AG10803 (cell line): ENCODE results near the gene SLC4A5.

ENCODE experiments used
- DNase-seq: peaks from one replicate; pipeline ENCODE4 v3.0.0; 2010; ENCODE audit warnings: low read depth
- H3K4me3 ChIP-seq: 2 replicates; pipeline ENCODE4 v1.5.1; 2011; ENCODE audit warnings: mild to moderate bottlenecking, low read length, control low read depth
- CTCF ChIP-seq: conservative IDR thresholded peaks from 2 replicates; pipeline ENCODE4 v1.5.1; 2011; ENCODE audit warnings: mild to moderate bottlenecking, low read length, control low read depth, inconsistent platforms

SLC4A5 gene

DNA sequence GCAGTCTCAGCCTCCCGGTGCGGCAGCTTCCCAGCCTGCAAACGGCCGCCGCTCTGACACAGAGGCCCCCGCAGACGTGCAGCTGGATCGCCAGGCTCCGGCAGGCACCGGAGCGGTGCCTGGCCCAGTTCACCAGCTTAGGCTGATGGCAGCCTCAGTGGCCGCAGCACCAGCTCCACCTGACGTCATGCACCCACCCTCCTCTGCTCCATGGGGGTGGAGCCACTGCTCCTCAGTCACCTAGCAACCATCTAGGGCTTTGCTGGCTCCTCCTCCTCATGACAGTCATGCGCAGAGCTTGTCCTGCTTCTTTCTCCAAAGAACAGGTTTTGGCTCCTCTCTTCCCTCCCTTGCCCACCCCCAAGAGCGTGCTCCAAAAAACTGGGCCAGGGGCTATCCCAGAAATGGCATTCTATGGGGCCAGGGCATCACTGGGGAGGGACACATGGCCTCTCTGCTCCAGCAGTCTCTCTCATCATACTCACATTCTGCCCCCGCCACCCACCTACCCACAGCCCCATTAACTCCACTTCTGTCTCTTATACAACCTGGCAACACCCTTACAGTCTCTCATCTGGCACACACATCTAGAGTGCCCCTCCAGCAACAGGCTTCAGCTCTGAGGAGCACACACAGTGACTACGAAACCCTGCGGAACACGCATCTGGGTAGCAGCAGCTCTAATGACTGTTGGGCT, 31.4 kb upstream of the SLC4A5 start:
- no peak for TF ChIP-seq CTCF
- peak; percentile 44 for DNase-seq
- H3K4me3 ChIP-seq = 0 out of 2 replicates have a peak overlapping the region, but pooled peaks have one; percentile 5

DNA sequence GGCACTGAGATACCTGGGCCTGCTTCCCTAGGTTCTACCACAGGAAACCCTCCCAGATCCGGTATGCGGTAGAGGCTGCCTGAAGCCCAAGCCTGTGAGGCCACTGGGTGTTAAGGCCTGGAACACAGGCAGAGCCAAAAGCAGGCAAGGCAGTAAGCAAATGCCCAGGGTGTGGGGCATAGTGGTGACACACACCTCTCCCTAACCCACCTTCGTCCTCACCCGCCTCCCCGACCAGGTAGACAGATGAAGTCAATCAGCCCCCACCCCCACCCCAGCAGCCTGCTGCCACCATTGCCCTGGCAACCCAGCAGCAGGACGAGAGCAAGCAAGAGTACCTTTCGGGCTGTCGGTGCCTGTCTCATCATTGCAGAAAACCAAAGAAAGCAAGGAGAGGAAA, 30.8 kb upstream of the SLC4A5 start:
- DNase-seq = no peak
- no peak overlapping the region for H3K4me3 ChIP-seq
- TF ChIP-seq CTCF = no peak

- TF ChIP-seq CTCF = no peak
- no peak overlapping the region for H3K4me3 ChIP-seq
- DNase-seq = peak; percentile 31
Measured at GRCh38 chr2:74373221-74373676, 30.0 kb upstream of the SLC4A5 start.

- no peak for DNase-seq
- no peak overlapping the region for H3K4me3 ChIP-seq
- TF ChIP-seq CTCF = no peak
Measured at GRCh38 chr2:74372674-74373073, 29.5 kb upstream of the SLC4A5 start.

DNA sequence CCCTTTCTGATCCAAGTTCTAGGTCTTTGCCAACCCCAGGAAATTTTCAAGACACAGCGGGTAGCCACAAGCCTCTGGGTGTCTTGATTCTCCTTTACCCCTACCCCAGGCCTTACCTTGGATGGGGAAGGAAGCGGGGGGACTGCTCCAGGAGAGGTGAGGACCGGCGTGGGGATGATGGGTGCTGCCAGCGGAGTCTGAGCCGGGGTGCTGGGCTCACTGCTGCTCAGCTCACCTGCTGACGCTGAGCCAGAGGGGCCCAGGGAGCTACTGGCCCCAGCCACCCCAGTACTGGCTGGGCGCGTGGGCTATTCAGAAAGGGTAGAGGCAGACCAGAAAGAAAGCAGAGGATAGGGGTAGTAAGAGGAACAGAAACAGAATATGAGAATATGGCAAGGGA, 28.2 kb upstream of the SLC4A5 start:
- H3K4me3 ChIP-seq = no peak overlapping the region
- TF ChIP-seq CTCF = no peak
- no peak for DNase-seq

DNA sequence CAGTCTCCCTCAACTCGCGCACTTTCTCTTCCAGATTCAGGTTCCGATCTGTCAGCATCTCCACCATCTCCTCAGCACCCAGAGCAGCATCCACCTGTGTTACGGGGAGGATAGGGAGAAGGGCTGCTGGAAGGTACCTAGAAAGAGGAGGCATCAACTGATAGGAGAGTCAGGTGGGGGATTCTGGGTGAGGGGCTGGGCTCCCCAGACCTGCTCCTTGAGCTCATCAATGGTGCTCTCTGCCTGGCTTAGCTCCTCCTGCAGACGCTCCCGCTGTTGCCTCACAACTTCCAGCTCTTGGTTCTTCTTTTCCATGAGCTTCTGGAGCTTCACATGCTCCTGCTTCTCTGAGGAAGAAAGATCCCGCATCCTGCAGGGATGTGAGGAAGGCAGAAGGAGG, 26.8 kb upstream of the SLC4A5 start:
- no peak overlapping the region for H3K4me3 ChIP-seq
- no peak for DNase-seq
- no peak for TF ChIP-seq CTCF

DNA sequence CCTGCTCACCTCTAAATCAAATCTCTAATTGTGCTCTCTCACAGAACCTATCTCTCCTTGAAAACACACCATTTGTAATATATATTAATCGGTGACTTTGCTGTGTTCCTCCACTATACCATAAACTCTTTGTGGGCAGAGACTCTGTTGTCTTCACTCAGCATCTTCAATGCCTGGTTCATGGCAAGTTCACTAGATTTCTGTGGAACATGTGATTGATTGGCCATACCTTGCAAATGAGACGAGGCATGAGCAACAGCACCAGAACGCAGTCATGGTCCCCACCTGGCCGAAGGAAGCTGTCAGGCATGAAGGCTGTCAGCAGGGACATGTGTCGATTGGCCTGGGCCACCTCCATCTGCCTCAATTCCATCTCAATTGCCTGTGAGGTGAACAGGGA, 25.3 kb upstream of the SLC4A5 start:
- DNase-seq = no peak
- H3K4me3 ChIP-seq = no peak overlapping the region
- no peak for TF ChIP-seq CTCF
